MCF 10A (cell line): Measurements from ENCODE around the gene COL9A1. TPM values are rescaled to one million over a fixed set of nuclear protein-coding genes. Genes with fewer than 3 reads are reported as not detected.

Experiments used
- BruUV-seq: library from RNA; stranded (reverse); fragments of 400-500 nt; replicated peaks from 2 replicates; lab custom pipeline; 2021; lab: Mats Ljungman, UMichigan
- CTCF ChIA-PET: fragments of 300-600 bp; sonication (Branson Sonifier 250); formaldehyde crosslinking; extraction: SDS; loops from one replicate; lab custom pipeline; 2021; ENCODE audit warnings: antibody characterized with exemption, inconsistent platforms; lab: Yijun Ruan, JAX
- POLR2A ChIA-PET: fragments of 300-600, 350-650 bp; sonication (Branson Sonifier 250); formaldehyde crosslinking; extraction: SDS; loops from one replicate; lab custom pipeline; 2020; ENCODE audit warnings: antibody characterized with exemption, inconsistent platforms; lab: Yijun Ruan, JAX
- DNase-seq: peaks from one replicate; pipeline ENCODE4 v3.0.0-alpha.2; 2018; ENCODE audit not compliant: unreplicated experiment
- H3K27ac Mint-ChIP-seq: one replicate; pipeline ENCODE4 v1.8.0; 2022; ENCODE audit warnings: mild to moderate bottlenecking, low read depth, mixed read lengths; ENCODE audit not compliant: unreplicated experiment
- H3K27me3 Mint-ChIP-seq: one replicate; pipeline ENCODE4 v1.8.0; 2022; ENCODE audit warnings: mixed read lengths; ENCODE audit not compliant: insufficient read depth, unreplicated experiment
- H3K36me3 Mint-ChIP-seq: one replicate; pipeline ENCODE4 v1.8.0; 2022; ENCODE audit warnings: mild to moderate bottlenecking, moderate library complexity, mixed read lengths; ENCODE audit not compliant: insufficient read depth, unreplicated experiment
- H3K4me1 Mint-ChIP-seq: one replicate; pipeline ENCODE4 v1.8.0; 2022; ENCODE audit warnings: mixed read lengths; ENCODE audit not compliant: insufficient read depth, unreplicated experiment
- H3K4me3 Mint-ChIP-seq: one replicate; pipeline ENCODE4 v1.8.0; 2022; ENCODE audit warnings: mild to moderate bottlenecking, moderate library complexity, mixed read lengths; ENCODE audit not compliant: unreplicated experiment
- H3K9me3 Mint-ChIP-seq: one replicate; pipeline ENCODE4 v1.8.0; 2022; ENCODE audit warnings: mixed read lengths; ENCODE audit not compliant: unreplicated experiment
- intact Hi-C: fragments of 100-400 bp; cut with micrococcal nuclease; formaldehyde crosslinking; loops from 2 replicates; pipeline ENCODE4 v1.14.1; 2022
- total RNA-seq: library from RNA; stranded (reverse); gene quantifications from 2 replicates; pipeline ENCODE4 v1.2.3, GENCODE V29; 2022
- TF ChIP-seq, protein P1 (sequence below): fragments of 200-600 bp; IDR thresholded peaks from one replicate; pipeline ENCODE4 v1.8.0; 2022; ENCODE audit warnings: antibody characterized with exemption, mild to moderate bottlenecking; ENCODE audit not compliant: unreplicated experiment

The COL9A1 gene
- total RNA-seq, 1 experiment from 2014 or later = not detected

DNA sequence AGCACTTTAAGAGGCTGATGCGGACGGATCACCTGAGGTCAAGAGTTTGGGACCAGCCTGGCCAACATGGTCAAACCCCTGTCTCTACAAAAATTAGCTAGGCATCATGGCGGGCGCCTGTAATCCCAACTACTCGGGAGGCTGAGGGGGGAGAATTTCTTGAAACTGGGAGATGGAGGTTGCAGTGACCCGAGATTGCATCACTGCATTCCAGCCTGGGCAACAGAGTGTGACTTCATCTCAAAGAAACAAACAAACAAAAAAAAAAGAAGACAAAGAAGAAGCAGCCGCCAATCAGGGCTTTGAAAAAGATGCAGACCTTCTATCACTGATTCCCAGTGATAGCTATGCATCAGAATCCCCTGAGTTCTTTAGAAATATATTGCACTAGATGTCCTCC is 56.8 kb downstream of the COL9A1 start:
- no TSS peak for BruUV-seq
- Mint-ChIP-seq H3K27me3 (peaks cover 96% of the 10 kb centered on the region), H3K4me1 (no peaks in the 10 kb centered on the region), H3K4me3 (no peak overlapping the region), H3K27ac (no peak overlapping the region), H3K9me3 (no peaks in the 10 kb centered on the region), H3K36me3 (no peaks in the 10 kb centered on the region)
- TF ChIP-seq, protein P1, sequence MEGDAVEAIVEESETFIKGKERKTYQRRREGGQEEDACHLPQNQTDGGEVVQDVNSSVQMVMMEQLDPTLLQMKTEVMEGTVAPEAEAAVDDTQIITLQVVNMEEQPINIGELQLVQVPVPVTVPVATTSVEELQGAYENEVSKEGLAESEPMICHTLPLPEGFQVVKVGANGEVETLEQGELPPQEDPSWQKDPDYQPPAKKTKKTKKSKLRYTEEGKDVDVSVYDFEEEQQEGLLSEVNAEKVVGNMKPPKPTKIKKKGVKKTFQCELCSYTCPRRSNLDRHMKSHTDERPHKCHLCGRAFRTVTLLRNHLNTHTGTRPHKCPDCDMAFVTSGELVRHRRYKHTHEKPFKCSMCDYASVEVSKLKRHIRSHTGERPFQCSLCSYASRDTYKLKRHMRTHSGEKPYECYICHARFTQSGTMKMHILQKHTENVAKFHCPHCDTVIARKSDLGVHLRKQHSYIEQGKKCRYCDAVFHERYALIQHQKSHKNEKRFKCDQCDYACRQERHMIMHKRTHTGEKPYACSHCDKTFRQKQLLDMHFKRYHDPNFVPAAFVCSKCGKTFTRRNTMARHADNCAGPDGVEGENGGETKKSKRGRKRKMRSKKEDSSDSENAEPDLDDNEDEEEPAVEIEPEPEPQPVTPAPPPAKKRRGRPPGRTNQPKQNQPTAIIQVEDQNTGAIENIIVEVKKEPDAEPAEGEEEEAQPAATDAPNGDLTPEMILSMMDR = no peak
- CTCF ChIA-PET = interaction anchor here (0.6 to 1.3 kb wide), 2 partner anchors 25 to 123 kb away, joined by 3 read pairs; no protein-coding TSS in a partner anchor
- no peak for DNase-seq
- intact Hi-C loops = no loop called here
- POLR2A ChIA-PET = no interaction called here

DNA sequence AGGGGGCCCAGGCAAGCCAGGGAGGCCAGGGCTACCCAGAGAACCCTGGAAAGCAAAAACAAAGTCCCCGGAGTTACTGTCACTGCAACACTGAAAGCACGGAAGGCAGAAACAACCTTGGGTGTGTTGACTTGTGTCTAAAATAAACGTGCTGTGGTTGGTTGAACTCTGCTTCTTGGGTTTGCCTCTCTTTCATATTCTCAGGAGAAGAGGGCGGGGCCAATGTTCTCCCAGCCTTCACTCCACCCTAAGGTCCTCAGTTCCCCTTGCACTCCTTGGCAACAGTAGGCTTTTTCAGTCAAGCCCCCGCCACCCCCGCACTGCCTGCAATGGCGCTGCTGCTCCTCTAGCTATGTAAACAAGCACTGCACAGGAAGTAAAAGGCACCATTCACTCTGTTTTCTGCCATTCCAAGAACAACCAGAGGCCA is 60.9 kb downstream of the COL9A1 start:
- Mint-ChIP-seq H3K27ac (no peak overlapping the region), H3K4me1 (no peaks in the 10 kb centered on the region), H3K4me3 (no peak overlapping the region), H3K27me3 (peaks cover 95% of the 10 kb centered on the region), H3K9me3 (no peaks in the 10 kb centered on the region), H3K36me3 (no peaks in the 10 kb centered on the region)
- CTCF ChIA-PET = interaction anchor here (1.7 to 2.8 kb wide), 2 partner anchors 20 to 21 kb away, joined by 9 to 25 read pairs; no protein-coding TSS in a partner anchor
- POLR2A ChIA-PET = no interaction called here
- BruUV-seq = no TSS peak
- intact Hi-C loops = no loop called here
- TF ChIP-seq, protein P1 = no peak
- DNase-seq = no peak

DNA sequence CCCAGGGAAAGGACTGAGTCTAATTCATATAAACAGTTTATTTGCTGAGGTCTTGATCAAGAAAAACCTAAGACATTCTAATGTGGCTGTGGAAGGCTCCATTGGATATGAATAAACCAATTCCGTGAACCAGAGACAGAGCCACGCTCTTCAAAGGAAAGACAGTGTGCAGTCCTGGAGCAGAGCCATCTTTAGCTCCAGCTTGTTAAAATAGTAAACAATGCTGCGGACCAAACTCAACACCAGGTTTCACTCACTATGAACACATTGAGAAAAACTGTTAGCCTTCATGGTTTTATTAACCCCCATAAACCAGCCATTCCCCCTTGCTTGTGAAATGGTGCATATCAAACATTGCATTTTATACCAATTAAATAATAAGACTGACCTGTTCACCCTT is 61.9 kb downstream of the COL9A1 start:
- Mint-ChIP-seq H3K4me1 (no peaks in the 10 kb centered on the region), H3K4me3 (no peak overlapping the region), H3K27me3 (peaks cover 93% of the 10 kb centered on the region), H3K9me3 (no peaks in the 10 kb centered on the region), H3K27ac (no peak overlapping the region), H3K36me3 (no peaks in the 10 kb centered on the region)
- TF ChIP-seq, protein P1 = no peak
- no peak for DNase-seq
- POLR2A ChIA-PET = interaction anchor here (0.7 kb wide), 1 partner anchor 17 kb away, joined by 3 read pairs; no protein-coding TSS in a partner anchor
- intact Hi-C loops = no loop called here
- BruUV-seq = no TSS peak
- CTCF ChIA-PET = interaction anchor here (2.8 kb wide), 1 partner anchor 19 kb away, joined by 25 read pairs; no protein-coding TSS in a partner anchor

DNA sequence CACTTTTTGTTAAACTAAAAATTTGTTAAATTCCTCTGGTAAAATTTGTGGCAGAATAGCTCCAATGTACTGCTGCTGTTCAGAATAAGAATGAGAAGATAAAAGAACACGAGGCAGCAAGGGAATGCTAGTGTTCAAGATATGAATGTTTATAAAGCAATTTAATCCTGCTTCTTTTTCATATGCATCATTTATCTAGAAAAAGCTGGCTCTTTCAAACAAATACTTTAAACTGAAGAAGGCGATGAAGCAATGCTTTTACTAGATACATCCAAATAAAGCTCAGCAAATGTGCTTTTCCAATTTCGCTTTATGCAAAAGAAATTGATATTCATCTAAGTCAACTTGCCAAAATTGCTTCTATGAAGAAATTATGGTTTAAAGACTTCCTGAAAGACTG is 66.5 kb downstream of the COL9A1 start:
- TF ChIP-seq, protein P1 = no peak
- BruUV-seq = no TSS peak
- Mint-ChIP-seq H3K4me3 (no peak overlapping the region), H3K27ac (no peak overlapping the region), H3K9me3 (no peaks in the 10 kb centered on the region), H3K4me1 (no peaks in the 10 kb centered on the region), H3K27me3 (peaks cover 94% of the 10 kb centered on the region), H3K36me3 (no peaks in the 10 kb centered on the region)
- intact Hi-C loops = no loop called here
- no peak for DNase-seq
- ChIA-PET POLR2A (no interaction called here), CTCF (interaction anchor here (1.3 kb wide), 1 partner anchor 15 kb away, joined by 3 read pairs; no protein-coding TSS in a partner anchor)
